K562 (cell line): ENCODE measurements around the gene RAB6A. TPM values are rescaled to one million over a fixed set of nuclear protein-coding genes. Genes with fewer than 3 reads are reported as not detected.
"Not testable (repeated sequence)": the region's sequence is repeated elsewhere in the genome, so short reads cannot be mapped to it uniquely, and the experiment has no call there.

Source experiments
- ATAC-seq: fragments of 200-7000 bp; cut with Tn5 transposase; 3 replicates; pipeline ENCODE4 v1.9.1; 2020; ENCODE audit warnings: moderate library complexity
- BruUV-seq: library from RNA; stranded (reverse); fragments of 400-500 nt; replicated peaks from 2 replicates; lab custom pipeline; 2021; lab: Mats Ljungman, UMichigan
- CTCF ChIA-PET: fragments of 300-600 bp; formaldehyde crosslinking; extraction: SDS; loops from one replicate; lab custom pipeline; 2021; ENCODE audit warnings: low intra/inter-chr PET ratio; lab: Yijun Ruan, JAX
- POLR2A ChIA-PET: fragments of 300-600, 350-650 bp; sonication (Branson Sonifier 250); formaldehyde crosslinking; extraction: SDS; loops from one replicate; lab custom pipeline; 2021; ENCODE audit warnings: antibody characterized with exemption, inconsistent platforms; lab: Yijun Ruan, JAX
- DNase-seq, 4 experiments: peaks; one replicate each; pipeline versions ENCODE4 v3.0.0 to v3.0.0-alpha.2; 2011 to 2018; ENCODE audit warnings: low spot score in 3 of 4, mixed read lengths in 3 of 4; ENCODE audit errors: extremely low read depth in 1 of 4
- FAIRE-seq: peaks from 2 replicates; lab custom pipeline; 2011; peaks lifted over from hg19 to GRCh38; lab: Jason Lieb, UNC
- H2AFZ ChIP-seq: 2 replicates; pipeline ENCODE4 v1.6.0; 2011; ENCODE audit warnings: low read depth, low read length, control low read depth, inconsistent platforms
- H3K27ac ChIP-seq: fragments of 200-600 bp; 3 replicates; pipeline ENCODE4 v1.8.0; 2011; ENCODE audit warnings: low read depth, mild to moderate bottlenecking, control low read depth, inconsistent platforms, low read length, moderate library complexity, mixed read lengths; ENCODE audit errors: extremely low read depth
- H3K27me3 ChIP-seq, 2 experiments: fragments of 300-600 bp in 1 of 2; 2 replicates in 1 of 2; 3 replicates in 1 of 2; pipeline versions ENCODE4 v1.6.0 to v1.8.0; 2011; ENCODE audit warnings: inconsistent platforms in 2 of 2, low read length in 2 of 2, mild to moderate bottlenecking in 1 of 2, mixed read lengths in 1 of 2, moderate library complexity in 1 of 2; ENCODE audit not compliant: control insufficient read depth in 2 of 2, insufficient read depth in 2 of 2
- H3K36me3 ChIP-seq: fragments of 300-600 bp; 3 replicates; pipeline ENCODE4 v1.8.0; 2011; ENCODE audit warnings: mild to moderate bottlenecking, low read length, inconsistent platforms; ENCODE audit not compliant: control insufficient read depth, insufficient read depth
- H3K4me1 ChIP-seq, 2 experiments: fragments of 200-600 bp in 1 of 2; replicated peaks in 1 of 2; 2 replicates in 1 of 2; 3 replicates in 1 of 2; pipeline versions ENCODE4 v1.5.1 to v1.8.0; 2011; ENCODE audit warnings: inconsistent platforms in 2 of 2, low read length in 2 of 2, mild to moderate bottlenecking in 1 of 2, mixed read lengths in 1 of 2, moderate library complexity in 1 of 2; ENCODE audit not compliant: control insufficient read depth in 2 of 2, insufficient read depth in 2 of 2
- H3K4me2 ChIP-seq: 2 replicates; pipeline ENCODE4 v1.6.1; 2011; ENCODE audit warnings: low read length, control low read depth, inconsistent platforms, mixed read lengths; ENCODE audit not compliant: insufficient read depth
- H3K4me3 ChIP-seq: fragments of 200-600 bp; sonication (generic), shearing (Covaris generic); 2 replicates; pipeline ENCODE4 v1.5.1; 2016; ENCODE audit warnings: control low read depth, inconsistent platforms
- H3K79me2 ChIP-seq: fragments of 200-600 bp; 3 replicates; pipeline ENCODE4 v1.8.0; 2011; ENCODE audit warnings: low read length, inconsistent platforms; ENCODE audit not compliant: control insufficient read depth, insufficient read depth
- H3K9ac ChIP-seq, 2 experiments: 2 replicates each; pipeline versions ENCODE4 v1.6.0 to v1.6.1; 2011; ENCODE audit warnings: low read depth in 2 of 2, low read length in 2 of 2, control low read depth in 1 of 2, inconsistent platforms in 1 of 2, mild to moderate bottlenecking in 1 of 2, mixed read lengths in 1 of 2; ENCODE audit not compliant: insufficient read depth in 1 of 2
- H3K9me1 ChIP-seq: one replicate; pipeline ENCODE4 v1.6.0; 2011; ENCODE audit warnings: inconsistent platforms, mild to moderate bottlenecking, low read length, moderate library complexity; ENCODE audit not compliant: control insufficient read depth, insufficient read depth
- H3K9me3 ChIP-seq: replicated peaks from 2 replicates; pipeline ENCODE4 v1.5.1; 2011; ENCODE audit warnings: low read depth, low read length, inconsistent platforms; ENCODE audit not compliant: control insufficient read depth, insufficient read depth
- H4K20me1 ChIP-seq: replicated peaks from 2 replicates; pipeline ENCODE4 v1.6.1; 2011; ENCODE audit warnings: low read length, inconsistent platforms, mixed read lengths; ENCODE audit not compliant: control insufficient read depth, insufficient read depth
- HMG20A ChIP-seq: fragments of 450-650 bp; formaldehyde crosslinking; conservative IDR thresholded peaks from 2 replicates; pipeline ENCODE4 v1.4.0; 2020; ENCODE audit warnings: mild to moderate bottlenecking, mixed read lengths
- POLR2H ChIP-seq: IDR thresholded peaks from 2 replicates; pipeline ENCODE4 v1.6.1; 2016; ENCODE audit warnings: missing genetic modification characterization, low read depth, mild to moderate bottlenecking, control low read depth, missing compliant biosample characterization, moderate library complexity
- PTTG1 ChIP-seq: fragments of 450-650 bp; IDR thresholded peaks from 2 replicates; pipeline ENCODE4 v1.6.1; 2016; ENCODE audit warnings: low read depth, mild to moderate bottlenecking, missing genetic modification characterization, missing compliant biosample characterization
- RBFOX2 ChIP-seq: fragments of 200-400 bp; formaldehyde crosslinking; IDR thresholded peaks from 2 replicates; pipeline ENCODE4 v1.6.1; 2017; ENCODE audit warnings: low read depth, mild to moderate bottlenecking, low read length, moderate library complexity
- ZNF175 ChIP-seq: fragments of 200-800 bp; sonication (Bioruptor generic); IDR thresholded peaks from 2 replicates; pipeline ENCODE4 v1.6.1; 2016; ENCODE audit warnings: low read depth, mild to moderate bottlenecking, missing genetic modification characterization, missing compliant biosample characterization
- WGBS: fragments of 100-300 bp; shearing (Covaris generic); methylation state at CpG from one replicate; pipeline ENCODE4 v1.1.6; 2016; ENCODE audit warnings: low coverage, mixed read lengths; ENCODE audit not compliant: insufficient coverage; ENCODE audit errors: missing lambda C conversion rate; 5-methylcytosine and 5-hydroxymethylcytosine counted together
- in situ Hi-C: fragments of 300-500 bp; cut with MboI; formaldehyde crosslinking; loops from 4 replicates; pipeline ENCODE4 v1.15.0; 2018; ENCODE audit warnings: inconsistent platforms, mixed read lengths
- intact Hi-C: fragments of 100-400 bp; cut with micrococcal nuclease; formaldehyde crosslinking; loops from 2 replicates; pipeline ENCODE4 v1.14.2; 2022
- polyA plus RNA-seq, 8 experiments: library from polyadenylated mRNA; depleted of rRNA in 4 of 8; stranded (reverse) in 5 of 8; unstranded in 3 of 8; fragments of >200 nt; fragmentation: Nextera tagmentation in 2 of 8; fragmentation: Illumina TruSeq in 1 of 8; extraction: Ambion mirVana in 2 of 8; extraction: Trizol in 1 of 8; gene quantifications; 2 replicates each; pipeline versions ENCODE4 v1.2.1 to v1.2.3, GENCODE V29; 2011 to 2014; ENCODE audit warnings: inconsistent platforms in 1 of 8, missing spikeins in 1 of 8
- total RNA-seq, 7 experiments: library from RNA; depleted of rRNA in 6 of 7; stranded (reverse); fragments of >200 nt in 6 of 7; fragmentation: Illumina TruSeq in 2 of 7; extraction: Trizol in 2 of 7; gene quantifications; 2 replicates each; pipeline versions ENCODE4 v1.2.1 to v1.2.3, GENCODE V29; 2011 to 2021; ENCODE audit warnings: low replicate concordance in 1 of 7

RAB6A gene
- total and polyA plus RNA-seq, 9 of the 15 experiments (the other 6 are each of a cell fraction or from before 2014, with no cell fraction given) = 14.0 to 95.3 (median 45.4) TPM

GRCh38 chr11:73785467-73785866 lies 24.6 kb upstream of the RAB6A start:
- peaks cover 30% of the 10 kb centered on the region for H3K79me2 ChIP-seq
- H3K4me1 ChIP-seq = peaks cover 15 to 33% of the 10 kb centered on the region in 2 experiments
- in situ Hi-C loops, H3K9me1 ChIP-seq, H3K4me2 ChIP-seq, BruUV-seq, H2AFZ ChIP-seq, DNase-seq, H3K36me3 ChIP-seq, H3K4me3 ChIP-seq, FAIRE-seq, CTCF ChIA-PET, ATAC-seq, H4K20me1 ChIP-seq, H3K9me3 ChIP-seq, H3K27me3 ChIP-seq: not testable (repeated sequence)
- H3K9ac ChIP-seq = peak overlapping the region in 1 of 2 experiments; percentile 71; a peak in 2 of 4 replicates
- H3K27ac ChIP-seq = peak overlapping the region; percentile 63
- POLR2A ChIA-PET = interaction anchor here (0.6 to 2.2 kb wide), 4 partner anchors 14 to 140 kb away, joined by 3 to 14 read pairs (median 3); partner anchors contain the start of gene RAB6A
- TF ChIP-seq PTTG1 (peak; percentile 29; the same call in 1 of the 2 replicates), ZNF175 (CRISPR knock-in tag) (peak; percentile 49; the same call in 1 of the 2 replicates), RBFOX2 (peak; percentile 53; the same call in 1 of the 2 replicates)
- intact Hi-C loops = loop anchor here (10.0 kb wide), 1 partner anchor 149 kb away; no protein-coding TSS in a partner anchor

- DNase-seq (no peak), ATAC-seq (no peak), FAIRE-seq (no peak)
- Histone ChIP-seq H3K4me3 (no peak overlapping the region), H3K27ac (peak overlapping the region; percentile 63; the same call in 2 of the 3 replicates), H3K36me3 (peaks cover 3% of the 10 kb centered on the region; the same call in 1 of the 3 replicates), H3K9ac (peak overlapping the region in 1 of 2 experiments; percentile 71; a peak in 2 of 4 replicates), H3K4me2 (no peak overlapping the region), H3K4me1 (peaks cover 12 to 35% of the 10 kb centered on the region in 2 experiments), H3K9me3 (no peaks in the 10 kb centered on the region; the same call in 1 of the 2 replicates), H3K9me1 (no peaks in the 10 kb centered on the region), H3K27me3 (no peaks in the 10 kb centered on the region), H3K79me2 (peaks cover 27% of the 10 kb centered on the region), H2AFZ (0 out of 2 replicates have a peak overlapping the region, but pooled peaks have one; percentile 11), H4K20me1 (no peaks in the 10 kb centered on the region)
- intact Hi-C loops = loop anchor here (10.0 kb wide), 1 partner anchor 150 kb away; no protein-coding TSS in a partner anchor
- TF ChIP-seq POLR2H (tag) = peak; percentile 88
- no peak for TF ChIP-seq HMG20A (CRISPR knock-in tag)
- ChIA-PET POLR2A (interaction anchor here (0.6 to 2.2 kb wide), 8 partner anchors 9 to 111 kb away, joined by 3 to 14 read pairs (median 4); partner anchors contain the start of gene RAB6A), CTCF (no interaction called here)
- WGBS = 53% methylated on average over 1 of the region's 1 CpG
- in situ Hi-C loops = no loop called here
- BruUV-seq = no TSS peak
Observed at GRCh38 chr11:73784734-73785133, 23.9 kb upstream of the RAB6A start.
